HG03342 (cell line): Measurements from ENCODE around the gene DBN1.

Source experiments
- ATAC-seq: cut with Tn5 transposase; IDR thresholded peaks from one replicate; pipeline ENCODE4 v1.9.1; 2021; ENCODE audit warnings: mild to moderate bottlenecking, moderate library complexity; ENCODE audit not compliant: unreplicated experiment

DBN1 gene

GRCh38 chr5:177475563-177476427 lies 2.4 kb upstream of the DBN1 start:
- no peak for ATAC-seq

DNA sequence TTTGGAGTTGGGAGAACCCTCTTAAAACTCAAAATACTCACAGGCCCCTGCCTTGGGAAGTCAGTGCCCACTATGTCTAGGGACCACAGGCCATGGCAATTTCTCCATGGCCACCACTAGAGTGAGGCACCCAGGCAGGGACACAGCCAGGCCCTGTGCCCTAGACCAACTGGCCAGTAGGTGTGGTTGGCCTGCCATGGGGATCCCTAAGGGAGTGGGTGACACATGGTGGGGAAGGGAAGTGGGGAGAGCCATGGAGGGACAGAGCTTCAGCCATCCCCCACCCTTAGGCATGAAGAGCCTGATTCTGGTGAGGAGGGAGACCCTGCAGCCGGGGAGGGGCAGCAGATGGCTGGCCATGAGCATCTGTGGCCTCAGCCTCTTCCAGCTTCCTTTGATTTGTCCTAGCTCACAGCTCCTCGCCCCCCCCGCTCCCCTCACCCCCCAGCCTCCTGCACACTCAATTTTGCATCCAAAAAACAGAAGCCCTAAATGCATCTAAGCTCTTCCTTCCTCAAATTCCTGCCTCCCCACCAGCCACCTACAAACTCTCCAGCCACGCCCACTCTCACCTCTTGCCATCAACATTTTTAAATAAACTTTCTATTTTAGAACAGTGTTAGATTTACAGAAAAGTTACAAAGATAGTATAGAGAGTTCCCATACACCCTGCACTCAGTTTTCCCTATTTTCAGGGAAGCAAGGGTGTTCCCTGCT lies 1.6 kb upstream of the DBN1 start:
- no peak for ATAC-seq

GRCh38 chr5:177474002-177474476 lies 605 bp upstream of the DBN1 start:
- ATAC-seq: no peak

GRCh38 chr5:177472460-177473442 lies 683 bp downstream of the DBN1 start:
- peak; percentile 41 for ATAC-seq

- no peak for ATAC-seq
These were observed 1.7 kb downstream of the DBN1 start for GRCh38 chr5:177471610-177472356.

DNA sequence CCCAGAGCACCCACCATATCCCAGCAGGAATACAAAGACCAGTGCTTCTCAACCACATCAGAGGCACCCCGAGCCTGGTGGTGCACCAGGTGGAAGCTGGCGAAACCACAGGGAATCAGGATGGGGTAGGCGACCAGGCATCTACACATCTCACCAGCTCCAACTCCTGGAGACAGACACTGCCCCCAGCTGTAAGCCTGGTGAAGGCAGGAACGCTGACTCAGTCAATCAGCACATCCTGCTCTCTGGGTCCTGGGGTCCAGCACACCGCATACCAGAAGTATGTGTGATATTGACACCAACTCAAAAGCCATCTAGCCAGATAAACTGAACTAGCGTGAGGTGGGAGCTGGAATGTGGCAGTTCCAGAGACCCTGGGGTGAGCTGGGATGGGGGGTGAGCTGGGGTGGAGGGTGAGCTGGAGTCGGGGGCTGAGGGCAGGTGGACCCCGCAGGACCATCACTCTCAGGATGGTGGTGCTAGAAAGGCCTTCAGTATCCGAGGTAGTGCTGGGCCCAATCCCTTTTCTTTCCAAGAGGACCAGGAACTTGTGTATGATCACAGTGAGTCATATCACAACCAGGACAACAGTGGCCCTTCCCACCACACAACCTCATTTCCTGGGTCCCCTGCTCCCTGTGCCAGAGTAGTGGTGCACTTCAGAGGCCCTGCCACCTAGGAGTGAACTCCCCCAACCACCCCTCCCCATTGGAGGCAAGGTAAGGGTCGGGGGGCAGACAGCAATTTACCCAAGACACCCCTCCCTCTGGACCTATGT lies 2.5 kb downstream of the DBN1 start:
- no peak for ATAC-seq

- ATAC-seq: no peak
These were observed 3.5 kb downstream of the DBN1 start for GRCh38 chr5:177469750-177470525.

DNA sequence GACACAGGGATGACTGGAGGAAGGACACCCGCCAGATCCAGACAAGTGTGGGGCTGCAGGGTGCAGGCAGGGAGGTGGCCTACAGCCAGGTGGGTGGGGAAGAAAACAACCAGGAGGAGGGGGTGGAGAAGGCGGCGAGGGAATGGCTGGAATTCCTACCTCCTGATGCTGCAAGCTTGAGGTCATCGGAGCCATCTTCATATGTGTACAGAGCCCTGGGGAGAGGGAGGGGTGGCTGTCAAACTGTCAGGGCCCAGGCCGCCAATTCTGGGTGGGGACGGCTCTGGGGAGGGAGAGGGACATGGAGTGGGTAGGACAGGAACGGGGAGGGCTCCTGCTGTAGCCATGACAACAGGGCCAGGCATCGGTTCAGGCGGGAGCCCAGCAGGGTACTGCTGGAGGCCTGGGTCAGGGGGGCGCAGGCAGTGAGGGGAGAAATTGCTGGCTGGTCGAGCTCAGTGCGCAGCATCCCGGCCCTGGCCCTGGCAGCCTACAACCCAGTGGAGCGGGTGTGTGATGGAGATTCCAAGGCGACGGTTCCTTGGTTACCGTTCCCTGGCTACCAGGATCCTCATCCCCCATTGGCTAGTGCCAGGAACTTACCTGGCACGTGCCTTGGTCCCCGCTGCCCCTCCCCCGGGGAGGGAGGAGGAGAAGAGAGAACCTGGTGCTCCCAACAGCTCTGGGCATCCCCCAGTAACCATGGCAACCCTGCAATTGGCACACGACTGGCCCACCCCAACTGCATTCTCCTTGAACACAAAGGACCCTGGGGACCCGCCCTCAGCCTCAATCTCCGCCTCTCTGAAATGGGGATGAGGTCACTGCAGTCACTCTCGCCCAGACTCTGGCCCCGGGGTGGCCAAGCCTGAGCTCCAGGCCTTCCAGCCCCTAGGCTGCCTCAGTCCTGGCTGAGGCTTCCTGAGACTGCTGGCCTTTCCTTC lies 4.5 kb downstream of the DBN1 start:
- no peak for ATAC-seq

DNA sequence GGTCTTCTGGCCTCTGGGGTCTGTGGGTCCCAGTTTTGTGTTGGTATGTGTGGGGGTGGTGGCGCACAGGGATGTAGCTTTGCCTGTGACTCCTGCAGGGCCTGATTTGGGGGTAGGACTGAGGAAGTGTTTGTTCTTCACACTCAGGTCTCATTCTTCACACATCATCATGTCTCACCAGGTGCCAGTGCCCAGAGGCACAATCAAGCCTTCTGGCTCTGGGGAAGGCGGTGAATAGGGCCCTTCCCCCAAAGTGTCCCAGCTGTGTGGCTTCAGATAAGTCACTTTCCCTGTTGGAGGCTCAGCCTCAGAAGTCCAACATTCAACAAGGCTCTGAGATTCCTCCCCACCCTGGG lies 5.1 kb downstream of the DBN1 start:
- ATAC-seq: no peak

GRCh38 chr5:177467436-177467835 lies 6.0 kb downstream of the DBN1 start:
- ATAC-seq: no peak

- no peak for ATAC-seq
These were observed 6.6 kb downstream of the DBN1 start for GRCh38 chr5:177466861-177467260.

DNA sequence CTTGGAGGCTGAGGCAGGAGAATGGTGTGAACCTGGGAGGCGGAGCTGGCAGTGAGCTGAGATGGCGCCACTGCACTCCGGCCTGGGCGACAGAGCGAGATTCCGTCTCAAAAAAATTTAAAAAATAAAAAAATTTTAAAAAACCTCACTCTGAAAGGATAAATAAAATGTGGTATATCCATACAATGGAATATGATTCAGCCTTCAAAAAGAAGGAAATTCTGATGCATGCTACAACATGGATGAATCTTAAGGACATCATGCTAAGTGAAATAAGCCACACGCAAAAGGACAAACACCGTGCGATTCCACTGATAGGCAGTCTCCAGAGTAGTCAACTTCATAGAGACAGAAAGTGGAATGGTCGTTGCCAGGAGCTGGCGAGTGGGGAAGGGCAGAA lies 8.4 kb downstream of the DBN1 start:
- ATAC-seq: no peak

- no peak for ATAC-seq
These were observed 11.3 kb downstream of the DBN1 start for GRCh38 chr5:177462021-177462670.

DNA sequence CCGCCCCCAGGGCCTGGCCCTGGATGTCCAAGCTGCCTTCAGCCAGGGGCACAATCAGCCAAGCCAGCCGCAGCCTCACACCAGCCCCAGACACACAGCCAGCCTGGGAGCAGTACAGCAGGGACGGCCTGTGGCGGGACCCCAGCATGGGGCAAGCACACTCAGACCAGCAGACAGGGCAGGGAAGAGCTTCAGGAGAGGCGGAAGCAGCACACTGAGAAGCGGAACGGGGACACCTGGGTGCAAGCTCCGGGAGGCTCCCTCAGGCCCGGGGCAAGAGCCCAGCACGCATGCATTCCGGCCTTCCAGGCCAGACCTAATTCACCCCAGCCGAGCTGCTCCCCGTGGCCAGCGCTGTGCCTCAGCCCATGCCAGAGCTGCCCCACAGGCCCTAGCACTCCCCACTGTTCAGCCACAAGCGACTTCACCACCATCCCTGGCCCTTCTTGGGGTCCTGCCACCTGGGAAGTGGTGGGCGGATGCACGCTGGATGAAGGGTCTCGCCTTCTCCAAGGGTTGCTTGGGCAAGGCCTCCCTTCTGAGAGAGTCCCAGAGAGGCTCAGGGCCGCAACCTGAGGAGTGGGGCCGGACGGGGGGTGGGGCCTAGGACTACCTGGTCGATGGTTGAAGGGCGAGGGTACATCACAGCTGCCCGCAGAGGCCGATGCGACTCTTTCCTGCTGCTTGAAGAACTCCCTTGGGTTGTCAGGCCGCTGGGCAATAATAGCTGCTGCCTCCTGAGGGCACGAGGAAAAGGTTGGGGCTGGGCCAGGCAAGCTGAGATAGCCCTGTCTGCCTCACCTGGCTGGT lies 13.4 kb downstream of the DBN1 start:
- ATAC-seq: no peak

- ATAC-seq: no peak
These were observed 14.1 kb downstream of the DBN1 start for GRCh38 chr5:177459357-177459756.

GRCh38 chr5:177458912-177459350 lies 14.5 kb downstream of the DBN1 start:
- ATAC-seq: no peak
